Neural progenitor cell (in vitro differentiated cells): ENCODE data around the gene CASP7. TPM values are rescaled to one million over a fixed set of nuclear protein-coding genes. Genes with fewer than 3 reads are reported as not detected.

Source experiments
- DNase-seq: peaks from one replicate; pipeline ENCODE4 v3.0.0-alpha.2; 2016; ENCODE audit warnings: low spot score
- H2AFZ ChIP-seq: fragments of 200-600 bp; sonication (generic); replicated peaks from 2 replicates; pipeline ENCODE4 v1.6.1; 2016; ENCODE audit warnings: antibody characterized with exemption
- H3F3A ChIP-seq: fragments of 200-600 bp; sonication (generic); 2 replicates; pipeline ENCODE4 v1.6.1; 2016; ENCODE audit warnings: antibody characterized with exemption, low read depth
- H3K27ac ChIP-seq: fragments of 200-600 bp; sonication (generic); 2 replicates; pipeline ENCODE4 v1.5.1; 2016; ENCODE audit warnings: mild to moderate bottlenecking
- H3K27me3 ChIP-seq: fragments of 200-600 bp; sonication (generic); 2 replicates; pipeline ENCODE4 v1.6.1; 2016; ENCODE audit warnings: mild to moderate bottlenecking, moderate library complexity
- H3K36me3 ChIP-seq: fragments of 200-600 bp; sonication (generic); 2 replicates; pipeline ENCODE4 v1.5.1; 2016
- H3K4me1 ChIP-seq: fragments of 200-600 bp; sonication (generic); 2 replicates; pipeline ENCODE4 v1.6.1; 2016; ENCODE audit warnings: mixed run types
- H3K4me2 ChIP-seq: fragments of 200-600 bp; sonication (generic); 2 replicates; pipeline ENCODE4 v1.6.1; 2016
- H3K4me3 ChIP-seq: fragments of 200-600 bp; sonication (generic); 2 replicates; pipeline ENCODE4 v1.5.1; 2016
- H3K79me2 ChIP-seq: fragments of 200-600 bp; sonication (generic); 2 replicates; pipeline ENCODE4 v1.6.1; 2016; ENCODE audit warnings: low read depth
- H3K9ac ChIP-seq: fragments of 200-600 bp; sonication (generic); 2 replicates; pipeline ENCODE4 v1.6.1; 2016
- H3K9me3 ChIP-seq: fragments of 200-600 bp; sonication (generic); 2 replicates; pipeline ENCODE4 v1.5.1; 2016; ENCODE audit warnings: low read depth
- H4K20me1 ChIP-seq: fragments of 200-600 bp; sonication (generic); 2 replicates; pipeline ENCODE4 v1.6.1; 2016; ENCODE audit warnings: low read depth
- H3K27ac Mint-ChIP-seq: 3 replicates; pipeline ENCODE4 v1.8.0; 2021; ENCODE audit warnings: mixed read lengths
- H3K27me3 Mint-ChIP-seq: 2 replicates; pipeline ENCODE4 v1.8.0; 2022; ENCODE audit warnings: low read depth, mild to moderate bottlenecking, inconsistent platforms, moderate library complexity, mixed read lengths; ENCODE audit not compliant: insufficient read depth
- H3K36me3 Mint-ChIP-seq: 3 replicates; pipeline ENCODE4 v1.8.0; 2021; ENCODE audit warnings: mixed read lengths
- H3K4me1 Mint-ChIP-seq: 3 replicates; pipeline ENCODE4 v1.8.0; 2021; ENCODE audit warnings: mixed read lengths
- H3K4me3 Mint-ChIP-seq: 3 replicates; pipeline ENCODE4 v1.8.0; 2021; ENCODE audit warnings: mild to moderate bottlenecking, moderate library complexity, mixed read lengths
- H3K9me3 Mint-ChIP-seq: 3 replicates; pipeline ENCODE4 v1.8.0; 2020; ENCODE audit warnings: mixed read lengths
- CTCF ChIP-seq: fragments of 200-600 bp; sonication (generic); IDR thresholded peaks from 2 replicates; pipeline ENCODE4 v1.5.1; 2017; ENCODE audit warnings: antibody characterized with exemption, mild to moderate bottlenecking
- EZH2 ChIP-seq: fragments of 200-600 bp; sonication (generic); IDR thresholded peaks from 2 replicates; pipeline ENCODE4 v1.6.1; 2017; ENCODE audit warnings: antibody characterized with exemption, mild to moderate bottlenecking, moderate library complexity
- EZH2phosphoT487 ChIP-seq: fragments of 200-600 bp; sonication (generic); IDR thresholded peaks from 2 replicates; pipeline ENCODE4 v1.6.1; 2017; ENCODE audit warnings: antibody characterized with exemption
- total RNA-seq: library from RNA; depleted of rRNA; stranded (reverse); fragments of >200 nt; gene quantifications from 2 replicates; pipeline ENCODE4 v1.2.3, GENCODE V29; 2015; ENCODE audit warnings: low replicate concordance

CASP7 gene
- total RNA-seq, 1 donor from 2014 or later, result 18.9 TPM

GRCh38 chr10:113683300-113683699 lies 3.6 kb downstream of the CASP7 start:
- no peak overlapping the region for H3K4me3 Mint-ChIP-seq

GRCh38 chr10:113686028-113686427 lies 6.3 kb downstream of the CASP7 start:
- no peak overlapping the region for H3K4me3 Mint-ChIP-seq
- no peaks in the 10 kb centered on the region for H3K4me1 ChIP-seq
- no peaks in the 10 kb centered on the region for H3K36me3 ChIP-seq
- H3K27me3 ChIP-seq, result peaks cover 3% of the 10 kb centered on the region
- no peak for DNase-seq
- H3K79me2 ChIP-seq, result peaks cover 78% of the 10 kb centered on the region
- peaks cover 19% of the 10 kb centered on the region for H3K36me3 Mint-ChIP-seq
- peaks cover 50% of the 10 kb centered on the region for H3K9me3 Mint-ChIP-seq
- H3K9me3 ChIP-seq, result peaks cover 10% of the 10 kb centered on the region
- H2AFZ ChIP-seq, result no peak overlapping the region
- H3K27me3 Mint-ChIP-seq, result no peaks in the 10 kb centered on the region
- H3K4me3 ChIP-seq, result no peak overlapping the region
- H3K4me2 ChIP-seq, result no peak overlapping the region
- H3F3A ChIP-seq, result no peaks in the 10 kb centered on the region
- H3K27ac ChIP-seq, result no peak overlapping the region
- peaks cover 2% of the 10 kb centered on the region for H3K4me1 Mint-ChIP-seq
- H3K27ac Mint-ChIP-seq, result no peak overlapping the region
- H3K9ac ChIP-seq, result no peak overlapping the region
- no peaks in the 10 kb centered on the region for H4K20me1 ChIP-seq
- TF ChIP-seq EZH2phosphoT487 (no peak), CTCF (no peak), EZH2 (no peak)

More at GRCh38 chr10:113683300-113683699, 3.6 kb downstream of the CASP7 start:
- Histone ChIP-seq H4K20me1 (no peaks in the 10 kb centered on the region), H3F3A (peaks cover 6% of the 10 kb centered on the region), H3K9me3 (peaks cover 10% of the 10 kb centered on the region), H3K4me2 (no peak overlapping the region), H3K27ac (no peak overlapping the region), H3K36me3 (no peaks in the 10 kb centered on the region), H3K4me3 (no peak overlapping the region), H3K27me3 (peaks cover 11% of the 10 kb centered on the region), H2AFZ (no peak overlapping the region), H3K79me2 (peaks cover 65% of the 10 kb centered on the region), H3K9ac (no peak overlapping the region), H3K4me1 (peaks cover 3% of the 10 kb centered on the region)
- Mint-ChIP-seq H3K36me3 (peaks cover 17% of the 10 kb centered on the region), H3K4me1 (peaks cover 10% of the 10 kb centered on the region), H3K27me3 (peaks cover 3% of the 10 kb centered on the region), H3K27ac (no peak overlapping the region), H3K9me3 (peaks cover 30% of the 10 kb centered on the region)
- no peak for DNase-seq
- TF ChIP-seq EZH2phosphoT487 (no peak), CTCF (no peak), EZH2 (no peak)

- no peak for DNase-seq
- peaks cover 10% of the 10 kb centered on the region for H3K9me3 ChIP-seq
- Mint-ChIP-seq H3K27ac (no peak overlapping the region), H3K4me3 (no peak overlapping the region), H3K4me1 (no peaks in the 10 kb centered on the region), H3K27me3 (no peaks in the 10 kb centered on the region), H3K36me3 (peaks cover 19% of the 10 kb centered on the region), H3K9me3 (peaks cover 57% of the 10 kb centered on the region)
- no peaks in the 10 kb centered on the region for H3K4me1 ChIP-seq
- no peaks in the 10 kb centered on the region for H3K36me3 ChIP-seq
- H3K4me2 ChIP-seq, result no peak overlapping the region
- peaks cover 74% of the 10 kb centered on the region for H3K79me2 ChIP-seq
- no peak overlapping the region for H2AFZ ChIP-seq
- TF ChIP-seq EZH2phosphoT487 (no peak), CTCF (no peak), EZH2 (no peak)
- no peak overlapping the region for H3K9ac ChIP-seq
- H3K4me3 ChIP-seq, result no peak overlapping the region
- no peaks in the 10 kb centered on the region for H3F3A ChIP-seq
- H3K27me3 ChIP-seq, result no peaks in the 10 kb centered on the region
- no peak overlapping the region for H3K27ac ChIP-seq
- no peaks in the 10 kb centered on the region for H4K20me1 ChIP-seq
These were observed 7.3 kb downstream of the CASP7 start for GRCh38 chr10:113687037-113687436.
